ENCODE results near the gene AFAP1L2.

GRCh38 chr10:114281461-114281860, 122.8 kb downstream of the AFAP1L2 start:
- no peak for TF ChIP-seq POLR2AphosphoS5 (IDR thresholded peaks at IDR 0.05)
- TF ChIP-seq CTCF (IDR thresholded peaks at IDR 0.05; ENCODE audit: poor library complexity, severe bottlenecking) = no peak
- no peak for TF ChIP-seq REST (IDR thresholded peaks at IDR 0.05; ENCODE audit: borderline replicate concordance)
- no peak for TF ChIP-seq EZH2 (IDR thresholded peaks at IDR 0.05; ENCODE audit: borderline replicate concordance, insufficient read depth, low read length, poor library complexity, severe bottlenecking)
- TF ChIP-seq SMC3 (conservative IDR thresholded peaks at IDR 0.05; ENCODE audit: poor library complexity) = no peak
- no peak for TF ChIP-seq TAF1 (IDR thresholded peaks at IDR 0.05; ENCODE audit: low read depth)
- TF ChIP-seq EP300 (conservative IDR thresholded peaks at IDR 0.05; ENCODE audit: poor library complexity, severe bottlenecking) = no peak
- TF ChIP-seq RAD21 (conservative IDR thresholded peaks at IDR 0.05) = no peak

All from neural cell (in vitro differentiated cells).